ENCODE measurements around the gene C12orf76.

C12orf76 gene

GRCh38 chr12:109995686-109996482 is 52.4 kb downstream of the C12orf76 start, which contains the start of gene GIT2 (continued):
- peak; percentile 97 for TF ChIP-seq HIC1 (tag by site-specific recombination; IDR thresholded peaks at IDR 0.05)
- TF ChIP-seq MYNN (tag by site-specific recombination; IDR thresholded peaks at IDR 0.05; ENCODE audit: borderline replicate concordance): no peak
- peak; percentile 26; the same call in 1 of the 2 replicates for TF ChIP-seq ZNF121 (tag by site-specific recombination; IDR thresholded peaks at IDR 0.05)
- no peak for TF ChIP-seq BCL11B (tag by site-specific recombination; IDR thresholded peaks at IDR 0.05; ENCODE audit: low read depth)
- no peak for TF ChIP-seq HOXD13 (CRISPR knock-in tag; IDR thresholded peaks at IDR 0.05; ENCODE audit: borderline replicate concordance)
- TF ChIP-seq MEIS1 (CRISPR knock-in tag; IDR thresholded peaks at IDR 0.05; ENCODE audit: borderline replicate concordance): no peak
- TF ChIP-seq ZNF629 (tag by site-specific recombination; IDR thresholded peaks at IDR 0.05): peak; percentile 37; the same call in 1 of the 2 replicates
- peak; percentile 63 for TF ChIP-seq SP3 (tag by site-specific recombination; IDR thresholded peaks at IDR 0.05)
- TF ChIP-seq, protein P1, sequence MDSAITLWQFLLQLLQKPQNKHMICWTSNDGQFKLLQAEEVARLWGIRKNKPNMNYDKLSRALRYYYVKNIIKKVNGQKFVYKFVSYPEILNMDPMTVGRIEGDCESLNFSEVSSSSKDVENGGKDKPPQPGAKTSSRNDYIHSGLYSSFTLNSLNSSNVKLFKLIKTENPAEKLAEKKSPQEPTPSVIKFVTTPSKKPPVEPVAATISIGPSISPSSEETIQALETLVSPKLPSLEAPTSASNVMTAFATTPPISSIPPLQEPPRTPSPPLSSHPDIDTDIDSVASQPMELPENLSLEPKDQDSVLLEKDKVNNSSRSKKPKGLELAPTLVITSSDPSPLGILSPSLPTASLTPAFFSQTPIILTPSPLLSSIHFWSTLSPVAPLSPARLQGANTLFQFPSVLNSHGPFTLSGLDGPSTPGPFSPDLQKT (IDR thresholded peaks at IDR 0.05; ENCODE audit: borderline replicate concordance, low read depth, low read length): no peak
- no peak for TF ChIP-seq ZNF19 (tag by site-specific recombination; IDR thresholded peaks at IDR 0.05; ENCODE audit: low read depth)
- no peak for TF ChIP-seq HOXA7 (CRISPR knock-in tag; IDR thresholded peaks at IDR 0.05; ENCODE audit: borderline replicate concordance)
- TF ChIP-seq, protein P2, sequence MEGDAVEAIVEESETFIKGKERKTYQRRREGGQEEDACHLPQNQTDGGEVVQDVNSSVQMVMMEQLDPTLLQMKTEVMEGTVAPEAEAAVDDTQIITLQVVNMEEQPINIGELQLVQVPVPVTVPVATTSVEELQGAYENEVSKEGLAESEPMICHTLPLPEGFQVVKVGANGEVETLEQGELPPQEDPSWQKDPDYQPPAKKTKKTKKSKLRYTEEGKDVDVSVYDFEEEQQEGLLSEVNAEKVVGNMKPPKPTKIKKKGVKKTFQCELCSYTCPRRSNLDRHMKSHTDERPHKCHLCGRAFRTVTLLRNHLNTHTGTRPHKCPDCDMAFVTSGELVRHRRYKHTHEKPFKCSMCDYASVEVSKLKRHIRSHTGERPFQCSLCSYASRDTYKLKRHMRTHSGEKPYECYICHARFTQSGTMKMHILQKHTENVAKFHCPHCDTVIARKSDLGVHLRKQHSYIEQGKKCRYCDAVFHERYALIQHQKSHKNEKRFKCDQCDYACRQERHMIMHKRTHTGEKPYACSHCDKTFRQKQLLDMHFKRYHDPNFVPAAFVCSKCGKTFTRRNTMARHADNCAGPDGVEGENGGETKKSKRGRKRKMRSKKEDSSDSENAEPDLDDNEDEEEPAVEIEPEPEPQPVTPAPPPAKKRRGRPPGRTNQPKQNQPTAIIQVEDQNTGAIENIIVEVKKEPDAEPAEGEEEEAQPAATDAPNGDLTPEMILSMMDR (tag by site-specific recombination; IDR thresholded peaks at IDR 0.05): peak; percentile 43; the same call in 1 of the 2 replicates
- TF ChIP-seq ZNF48 (tag by site-specific recombination; IDR thresholded peaks at IDR 0.05): no peak
- no peak for TF ChIP-seq ZNF112 (tag by site-specific recombination; IDR thresholded peaks at IDR 0.05)
- TF ChIP-seq ZNF792 (tag by site-specific recombination; IDR thresholded peaks at IDR 0.05): no peak
- no peak for TF ChIP-seq ZNF248 (tag by site-specific recombination; IDR thresholded peaks at IDR 0.05)
- no peak for TF ChIP-seq ZNF202 (tag by site-specific recombination; IDR thresholded peaks at IDR 0.05; ENCODE audit: borderline replicate concordance)
- no peak for TF ChIP-seq RBAK (tag by site-specific recombination; IDR thresholded peaks at IDR 0.05)
- no peak for TF ChIP-seq ZNF701 (tag by site-specific recombination; IDR thresholded peaks at IDR 0.05)
- TF ChIP-seq ZNF830 (tag by site-specific recombination; IDR thresholded peaks at IDR 0.05; ENCODE audit: low read depth): no peak
- TF ChIP-seq ZNF707 (tag by site-specific recombination; IDR thresholded peaks at IDR 0.05): no peak
- TF ChIP-seq ZNF558 (tag by site-specific recombination; IDR thresholded peaks at IDR 0.05): no peak
- peak; percentile 64 for TF ChIP-seq KLF9 (tag by site-specific recombination; IDR thresholded peaks at IDR 0.05; ENCODE audit: low read depth)
- TF ChIP-seq ZNF660 (tag by site-specific recombination; IDR thresholded peaks at IDR 0.05): no peak; the same call in 1 of the 2 replicates
- no peak for TF ChIP-seq IKZF3 (tag by site-specific recombination; IDR thresholded peaks at IDR 0.05)
- TF ChIP-seq ZNF600 (tag by site-specific recombination; IDR thresholded peaks at IDR 0.05): peak; percentile 77; the same call in 1 of the 2 replicates
- no peak for TF ChIP-seq SCRT1 (tag by site-specific recombination; IDR thresholded peaks at IDR 0.05; ENCODE audit: borderline replicate concordance)
- TF ChIP-seq ZNF473 (tag by site-specific recombination; IDR thresholded peaks at IDR 0.05): no peak
- no peak for TF ChIP-seq ZBTB1 (tag by site-specific recombination; IDR thresholded peaks at IDR 0.05)
- no peak for TF ChIP-seq INSM2 (tag by site-specific recombination; IDR thresholded peaks at IDR 0.05)
- TF ChIP-seq ZNF544 (tag by site-specific recombination; IDR thresholded peaks at IDR 0.05): no peak
- no peak for TF ChIP-seq ZNF184 (tag by site-specific recombination; IDR thresholded peaks at IDR 0.05)
- TF ChIP-seq, protein P3, sequence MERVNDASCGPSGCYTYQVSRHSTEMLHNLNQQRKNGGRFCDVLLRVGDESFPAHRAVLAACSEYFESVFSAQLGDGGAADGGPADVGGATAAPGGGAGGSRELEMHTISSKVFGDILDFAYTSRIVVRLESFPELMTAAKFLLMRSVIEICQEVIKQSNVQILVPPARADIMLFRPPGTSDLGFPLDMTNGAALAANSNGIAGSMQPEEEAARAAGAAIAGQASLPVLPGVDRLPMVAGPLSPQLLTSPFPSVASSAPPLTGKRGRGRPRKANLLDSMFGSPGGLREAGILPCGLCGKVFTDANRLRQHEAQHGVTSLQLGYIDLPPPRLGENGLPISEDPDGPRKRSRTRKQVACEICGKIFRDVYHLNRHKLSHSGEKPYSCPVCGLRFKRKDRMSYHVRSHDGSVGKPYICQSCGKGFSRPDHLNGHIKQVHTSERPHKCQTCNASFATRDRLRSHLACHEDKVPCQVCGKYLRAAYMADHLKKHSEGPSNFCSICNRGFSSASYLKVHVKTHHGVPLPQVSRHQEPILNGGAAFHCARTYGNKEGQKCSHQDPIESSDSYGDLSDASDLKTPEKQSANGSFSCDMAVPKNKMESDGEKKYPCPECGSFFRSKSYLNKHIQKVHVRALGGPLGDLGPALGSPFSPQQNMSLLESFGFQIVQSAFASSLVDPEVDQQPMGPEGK (tag by site-specific recombination; IDR thresholded peaks at IDR 0.05): peak; percentile 86
